Activated naive CD4-positive, alpha-beta T cell (primary cell): Measurements from ENCODE around the gene SLC5A9.
"Not testable (repeated sequence)": the region's sequence is repeated elsewhere in the genome, so short reads cannot be mapped to it uniquely, and the experiment has no call there.

ENCODE experiments used
- DNase-seq, 4 experiments: peaks; one replicate each; lab custom pipeline; 2025; lab: John Stamatoyannopoulos, UW

SLC5A9 gene

DNA sequence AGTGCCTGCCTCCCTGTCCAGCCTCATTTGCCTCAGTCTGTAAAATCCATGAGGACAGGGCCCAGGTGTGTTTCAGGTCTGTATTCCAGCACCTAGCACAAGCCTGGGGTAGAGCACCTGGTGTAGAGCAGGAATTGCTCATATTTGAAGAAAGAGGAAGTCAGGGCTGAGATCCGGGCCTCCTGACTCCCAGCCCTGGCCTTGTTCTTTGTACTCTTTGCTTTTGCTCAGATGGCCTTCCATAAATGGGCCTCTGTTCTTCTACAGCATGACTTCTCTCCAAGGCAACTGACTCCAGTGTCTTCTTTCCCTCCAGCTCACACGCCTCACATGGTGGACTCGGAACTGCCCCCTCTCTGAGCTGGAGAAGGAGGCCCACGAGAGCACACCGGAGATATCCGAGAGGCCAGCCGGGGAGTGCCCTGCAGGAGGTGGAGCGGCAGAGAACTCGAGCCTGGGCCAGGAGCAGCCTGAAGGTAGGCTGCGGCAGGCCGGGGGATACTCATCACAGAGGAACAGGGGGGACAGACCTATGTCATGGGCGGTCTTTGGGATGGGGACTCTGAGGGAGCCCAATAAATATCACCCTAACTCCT, 19.7 kb downstream of the SLC5A9 start:
- DNase-seq, result no peak

DNA sequence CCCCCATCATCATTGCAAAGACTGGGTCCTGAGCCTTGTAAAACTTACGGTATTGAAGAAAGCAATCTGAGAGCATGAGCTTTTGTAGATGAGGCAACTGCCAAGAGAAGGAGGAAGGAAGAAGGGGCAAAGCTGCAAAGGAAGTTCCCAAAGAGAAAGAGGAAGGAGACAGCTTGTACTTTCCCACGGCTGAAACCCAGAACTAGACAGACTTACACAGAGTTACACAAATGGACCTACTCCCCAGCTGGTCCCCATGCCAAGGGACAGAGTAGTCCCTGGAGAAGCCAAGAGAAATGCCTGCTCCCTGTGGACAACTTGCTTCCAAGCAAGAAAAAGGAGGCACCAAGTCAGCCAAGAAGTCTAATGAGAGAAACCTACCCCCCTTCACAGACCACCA, 22.6 kb downstream of the SLC5A9 start:
- DNase-seq, result no peak

DNA sequence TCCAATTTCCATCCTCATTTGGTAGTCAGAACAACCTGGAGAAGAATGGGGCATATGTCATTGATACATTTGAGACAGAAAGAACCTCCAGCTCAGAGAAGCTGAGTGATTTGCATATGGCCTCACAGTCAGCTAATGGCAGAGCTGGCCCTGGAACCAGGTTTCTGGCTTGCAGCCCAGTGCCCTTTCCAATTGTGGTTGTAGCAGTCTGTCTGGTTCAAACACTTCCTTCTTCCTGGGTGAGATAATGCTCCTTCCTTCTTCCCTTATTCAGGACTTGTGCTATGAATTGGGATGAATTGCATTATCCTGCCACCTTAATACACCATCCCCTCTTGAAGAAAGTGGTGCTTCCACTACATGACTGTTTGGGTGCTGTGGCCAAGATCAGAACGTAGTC, 24.2 kb downstream of the SLC5A9 start:
- no peak for DNase-seq

DNA sequence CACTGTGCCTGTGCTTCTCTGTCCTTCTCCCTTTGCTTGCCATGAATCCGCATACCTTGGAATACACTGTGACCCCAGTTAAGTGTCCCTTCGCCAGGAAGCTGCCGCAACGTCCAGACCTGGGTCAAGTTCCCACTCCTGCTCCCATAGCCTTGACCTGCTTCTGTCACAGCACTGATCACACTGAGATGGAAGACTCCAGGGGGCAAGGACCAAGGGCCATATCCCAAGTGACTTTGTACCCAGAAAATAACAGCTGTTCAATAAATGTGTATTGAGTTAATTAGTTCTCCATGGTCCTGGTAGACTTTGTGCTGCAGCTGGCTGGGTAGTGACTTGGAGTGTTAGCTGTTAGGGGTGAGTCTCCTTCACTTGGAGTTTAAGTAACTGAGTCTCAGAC, 25.8 kb downstream of the SLC5A9 start:
- no peak for DNase-seq

DNA sequence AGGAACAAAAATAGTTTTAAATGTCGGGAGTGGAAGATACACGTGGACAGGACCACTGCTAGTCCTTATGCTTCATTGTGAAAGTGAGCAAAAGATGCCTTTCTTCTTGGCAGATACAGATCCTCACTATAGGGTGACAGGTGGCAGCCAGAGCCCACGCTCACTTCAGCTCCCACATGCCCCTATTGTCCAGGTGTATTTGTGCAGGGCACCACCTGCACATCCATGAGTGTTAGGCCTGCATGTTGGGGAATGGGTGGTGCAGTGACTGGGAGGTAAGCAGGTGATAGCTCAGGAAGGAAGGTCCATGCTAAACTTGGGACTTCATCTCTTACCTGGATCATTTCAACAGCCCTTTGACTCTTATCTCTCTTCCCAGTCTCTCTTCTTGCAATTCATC, 27.4 kb downstream of the SLC5A9 start:
- no peak for DNase-seq

DNA sequence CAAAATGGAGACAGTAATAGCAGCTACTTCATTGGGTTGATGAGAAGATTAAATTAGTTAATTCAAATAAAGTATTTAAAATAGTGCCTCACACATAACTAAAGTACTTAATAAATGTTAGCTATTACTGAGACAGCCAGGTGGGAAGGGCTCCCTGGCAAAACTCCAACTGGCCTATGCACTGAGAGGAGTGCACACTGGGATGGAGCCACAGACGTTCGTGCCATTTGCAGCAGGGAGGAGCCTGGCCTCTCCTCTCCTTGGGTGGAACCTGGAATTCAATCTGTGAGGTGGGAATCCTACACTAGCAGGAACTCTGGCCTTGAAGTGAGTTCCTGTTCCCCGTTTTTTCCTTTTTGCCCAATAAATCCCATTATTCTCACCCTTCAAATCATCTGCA, 28.1 kb downstream of the SLC5A9 start:
- no peak for DNase-seq

DNA sequence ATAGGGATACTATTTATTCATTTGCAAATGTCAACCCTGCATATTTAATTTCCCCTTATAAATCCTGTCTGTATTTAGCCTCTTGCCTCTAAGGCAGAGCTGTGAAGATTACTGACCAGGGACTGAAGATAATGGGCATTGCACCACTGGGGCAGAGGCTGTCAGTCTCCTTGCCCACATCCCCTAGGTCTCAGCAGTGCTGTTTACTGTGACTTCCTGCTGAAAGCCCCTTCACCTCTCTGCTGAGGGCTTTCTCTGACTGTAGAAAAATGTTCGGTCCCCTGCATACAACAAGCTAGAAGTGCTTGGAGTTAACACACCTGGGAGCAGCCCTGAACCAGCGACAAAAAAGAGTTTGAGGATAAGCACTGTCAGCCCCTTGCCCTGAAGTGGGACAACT, 28.8 kb downstream of the SLC5A9 start:
- no peak for DNase-seq

DNA sequence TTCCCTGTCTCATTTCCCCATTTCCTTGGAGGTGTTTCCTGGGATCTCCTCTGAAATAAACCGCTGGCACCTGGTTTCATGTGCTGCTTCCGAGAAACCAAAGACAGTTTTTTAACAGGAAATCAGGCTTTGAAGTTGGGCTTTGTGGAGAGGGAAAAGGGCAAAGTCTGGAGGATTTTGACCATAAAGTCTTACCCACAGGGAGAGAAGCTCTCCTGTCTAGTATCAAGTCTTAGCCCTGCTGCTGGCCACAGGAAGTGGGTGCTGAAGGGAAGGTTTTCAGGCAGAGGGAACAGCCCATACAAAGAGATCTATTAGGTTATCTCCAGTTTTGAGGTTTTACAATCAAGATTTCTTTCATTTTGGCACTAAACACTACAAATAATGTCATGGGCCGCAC, 29.3 kb downstream of the SLC5A9 start:
- no peak for DNase-seq

DNA sequence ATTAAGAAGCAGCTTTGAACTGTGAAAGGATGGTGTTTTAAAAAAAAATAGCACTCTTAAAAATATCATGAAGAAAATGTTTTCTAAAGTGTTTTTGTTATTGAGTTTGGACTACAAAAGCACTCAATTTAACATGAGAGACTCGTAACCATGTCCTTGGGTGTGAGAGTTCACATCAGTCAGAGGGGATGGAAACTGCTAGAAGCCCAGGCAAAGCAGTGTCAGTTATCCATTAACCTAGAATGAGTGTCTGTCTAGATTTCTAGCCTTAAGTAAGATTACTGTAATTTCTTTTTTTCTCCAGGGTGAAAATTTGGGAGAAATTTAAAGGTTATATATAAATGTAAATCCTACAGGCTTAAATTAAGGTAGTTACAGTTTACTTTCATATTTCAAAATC, 31.7 kb downstream of the SLC5A9 start:
- DNase-seq, result no peak

DNA sequence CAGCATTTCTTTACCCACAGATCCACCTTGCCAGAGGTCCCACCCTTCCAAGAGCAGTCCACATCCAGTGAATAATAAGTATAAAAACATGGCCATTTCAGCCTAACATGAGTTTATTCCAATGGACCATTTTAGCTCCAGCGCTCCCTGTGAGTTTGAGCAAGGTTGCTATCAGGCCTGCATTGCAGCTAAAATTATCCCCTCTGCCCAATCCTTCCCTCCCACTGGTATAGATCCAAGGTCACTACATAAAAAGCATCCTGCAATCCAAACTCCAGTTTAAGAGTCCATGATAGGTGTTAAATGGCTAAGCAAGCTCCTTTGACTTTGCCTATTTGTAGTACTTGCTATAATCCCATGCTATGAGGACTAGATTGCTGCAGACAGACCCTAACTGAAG, 35.6 kb downstream of the SLC5A9 start:
- DNase-seq, result no peak

DNA sequence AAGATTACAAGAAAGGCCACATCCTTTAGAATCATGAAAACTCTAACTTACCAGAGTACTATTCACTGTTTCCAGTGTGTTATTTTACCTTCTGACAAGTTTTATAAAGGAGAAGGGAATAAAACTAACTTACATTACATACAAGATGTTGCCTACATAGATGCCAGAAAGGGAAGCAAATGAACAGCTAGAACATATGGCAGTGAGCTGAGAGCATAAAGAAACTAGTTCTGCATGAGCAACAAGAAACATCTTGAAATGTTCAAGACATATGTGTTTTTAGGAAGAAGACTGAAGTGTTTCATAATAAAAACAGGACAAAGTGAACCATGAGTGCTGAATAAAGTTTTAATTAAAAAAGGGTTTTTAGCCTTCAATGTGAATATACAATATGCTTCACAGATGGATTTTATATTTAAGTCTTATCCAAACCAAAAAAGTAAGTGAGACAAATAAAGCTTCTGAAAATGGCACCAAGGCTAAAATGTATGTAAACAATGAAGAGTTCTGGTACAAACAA, 39.4 kb downstream of the SLC5A9 start:
- no peak for DNase-seq

DNA sequence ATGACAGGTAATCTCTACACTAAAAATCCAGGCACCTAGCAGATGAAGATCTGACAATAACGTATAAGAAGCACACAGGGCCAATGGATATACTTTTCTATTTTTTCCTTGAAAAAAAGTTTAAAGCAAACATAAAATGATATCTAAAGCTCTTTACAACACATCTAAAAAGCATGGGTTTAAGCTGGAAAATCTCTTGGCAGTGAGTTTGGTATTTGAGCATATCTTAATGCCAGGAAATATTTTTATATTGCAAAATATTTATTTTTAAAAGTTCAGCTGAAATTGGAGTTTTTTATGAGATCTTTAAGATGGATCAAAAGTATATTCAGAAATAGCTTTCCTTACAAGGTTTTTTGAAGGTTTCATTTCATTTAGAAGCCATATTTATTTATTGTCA, 40.5 kb downstream of the SLC5A9 start:
- DNase-seq, result no peak

DNA sequence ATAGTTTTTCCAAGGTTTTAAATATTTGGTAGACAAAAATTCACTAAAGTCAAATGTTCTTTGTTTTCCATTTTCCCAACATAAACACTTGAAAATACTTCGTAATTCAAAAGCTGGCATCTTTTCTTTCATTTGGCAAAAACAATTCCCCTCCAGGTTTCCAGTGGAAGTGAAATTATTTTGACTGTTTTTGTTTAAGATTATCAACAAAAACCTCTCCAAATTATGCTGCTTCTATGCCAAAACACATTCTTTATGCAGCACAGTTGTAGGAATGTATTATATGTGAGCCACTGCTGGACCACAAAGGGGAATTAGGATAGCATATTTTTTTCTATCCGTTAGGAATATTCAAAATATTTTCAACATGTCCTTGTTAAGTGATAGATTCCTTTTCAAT, 44.1 kb downstream of the SLC5A9 start:
- no peak for DNase-seq

DNA sequence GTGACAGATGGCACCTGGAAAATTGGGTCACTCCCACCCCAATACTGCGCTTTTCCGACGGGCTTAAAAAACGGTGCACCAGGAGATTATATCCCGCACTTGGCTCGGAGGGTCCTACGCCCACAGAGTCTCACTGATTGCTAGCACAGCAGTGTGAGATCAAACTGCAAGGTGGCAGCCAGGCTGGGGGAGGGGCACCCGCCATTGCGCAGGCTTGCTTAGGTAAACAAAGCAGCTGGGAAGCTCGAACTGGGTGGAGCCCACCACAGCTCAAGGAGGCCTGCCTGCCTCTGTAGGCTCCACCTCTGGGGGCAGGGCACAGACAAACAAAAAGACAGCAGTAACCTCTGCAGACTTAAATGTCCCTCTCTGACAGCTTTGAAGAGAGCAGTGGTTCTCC, 54.9 kb downstream of the SLC5A9 start:
- not testable (repeated sequence) for DNase-seq

DNA sequence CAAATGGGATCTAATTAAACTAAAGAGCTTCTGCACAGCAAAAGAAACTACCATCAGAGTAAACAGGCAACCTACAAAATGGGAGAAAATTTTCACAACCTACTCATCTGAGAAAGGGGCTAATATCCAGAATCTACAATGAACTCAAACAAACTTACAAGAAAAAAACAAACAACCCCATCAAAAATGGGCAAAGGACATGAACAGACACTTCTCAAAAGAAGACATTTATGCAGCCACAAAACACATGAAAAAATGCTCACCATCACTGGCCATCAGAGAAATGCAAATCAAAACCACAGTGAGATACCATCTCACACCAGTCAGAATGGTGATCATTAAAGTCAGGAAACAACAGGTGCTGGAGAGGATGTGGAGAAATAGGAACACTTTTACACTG, 59.8 kb downstream of the SLC5A9 start:
- not testable (repeated sequence) for DNase-seq

DNA sequence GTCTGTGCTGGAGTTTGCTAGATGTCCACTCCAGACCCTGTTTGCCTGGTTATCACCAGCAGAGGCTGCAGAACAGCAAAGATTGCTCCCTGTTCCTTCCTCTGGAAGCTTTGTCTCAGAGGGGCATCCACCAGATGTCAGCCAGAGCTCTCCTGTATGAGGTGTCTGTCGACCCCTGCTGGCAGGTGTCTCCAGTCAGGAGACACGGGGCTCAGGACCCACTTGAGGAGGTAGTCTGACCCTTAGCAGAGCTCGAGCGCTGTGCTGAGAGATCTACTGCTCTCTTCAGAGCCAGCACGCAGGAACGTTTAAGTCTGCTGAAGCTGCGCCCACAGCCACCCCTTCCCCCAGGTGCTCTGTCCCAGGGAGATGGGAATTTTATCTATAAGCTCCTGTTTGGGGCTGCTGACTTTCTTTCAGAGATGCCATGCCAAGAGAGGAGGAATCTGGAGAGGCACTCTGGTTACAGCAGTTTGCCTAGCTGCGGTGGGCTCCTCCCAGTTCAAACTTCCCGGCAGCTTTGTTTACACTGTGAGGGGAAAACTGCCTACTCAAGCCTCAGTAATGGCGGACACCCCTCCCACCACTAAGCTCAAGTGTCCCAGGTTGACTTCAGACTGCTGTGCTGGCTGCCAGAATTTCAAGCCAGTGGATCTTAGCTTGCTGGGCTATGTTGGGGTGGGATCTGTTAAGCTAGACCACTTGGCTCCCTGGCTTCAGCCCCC, 62.3 kb downstream of the SLC5A9 start:
- not testable (repeated sequence) for DNase-seq

DNA sequence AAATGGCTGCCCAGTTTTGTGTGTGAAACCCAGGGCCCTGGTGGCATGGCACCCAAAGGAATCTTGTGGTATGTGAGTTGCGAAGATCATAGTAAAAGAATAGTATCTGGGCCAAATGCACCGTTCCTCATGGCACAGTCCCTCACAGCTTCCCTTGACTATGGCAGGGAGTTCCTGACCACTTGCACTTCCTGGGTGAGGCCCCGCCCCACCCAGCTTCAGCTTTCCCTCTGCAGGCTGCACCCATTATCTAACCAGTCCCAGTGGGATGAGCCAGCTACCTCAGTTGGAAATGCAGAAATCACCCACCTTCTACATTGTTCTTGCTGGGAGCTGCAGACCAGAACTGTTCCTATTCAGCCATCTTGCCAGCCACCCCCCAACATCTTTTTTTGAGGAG, 63.0 kb downstream of the SLC5A9 start:
- DNase-seq, result no peak

DNA sequence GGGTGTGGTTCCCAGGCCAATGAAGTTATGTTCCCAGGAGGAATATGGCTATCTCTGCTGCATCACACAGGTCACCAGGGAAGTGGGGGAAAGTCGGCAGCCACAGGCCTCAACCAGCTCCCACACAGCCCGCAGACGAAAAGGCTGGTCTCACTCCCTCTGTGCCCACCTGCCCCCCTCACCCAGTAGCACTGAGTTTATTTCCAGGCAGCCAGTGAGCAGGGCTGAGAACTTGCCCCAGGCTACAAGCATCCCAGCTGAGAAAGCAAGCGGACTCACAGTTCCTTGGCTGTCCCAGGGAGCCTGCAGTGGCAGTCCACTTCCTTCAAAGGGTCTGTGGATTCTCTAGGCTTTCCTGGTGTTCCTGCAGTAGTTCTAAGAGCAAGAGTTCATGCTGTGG, 68.9 kb downstream of the SLC5A9 start:
- no peak for DNase-seq

DNA sequence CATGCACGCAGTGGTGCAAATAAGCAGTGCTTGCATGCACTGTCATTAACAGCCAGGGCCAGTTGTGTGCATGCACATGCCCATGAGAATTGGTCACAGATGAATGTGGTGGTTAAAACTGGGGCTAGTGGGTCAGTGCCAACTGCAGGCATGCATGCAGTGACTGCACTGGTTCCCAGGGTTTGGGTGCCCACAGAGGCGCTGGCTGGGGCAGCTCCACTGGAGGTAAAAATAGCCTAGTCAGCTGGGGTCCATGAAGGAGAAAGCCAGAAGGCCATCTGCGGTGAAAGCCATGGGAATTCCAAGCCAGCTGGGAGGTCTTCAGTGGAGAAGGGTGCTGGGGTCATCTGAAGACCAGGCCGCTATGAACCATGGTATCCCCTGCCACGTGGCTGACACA, 70.2 kb downstream of the SLC5A9 start:
- DNase-seq, result no peak

DNA sequence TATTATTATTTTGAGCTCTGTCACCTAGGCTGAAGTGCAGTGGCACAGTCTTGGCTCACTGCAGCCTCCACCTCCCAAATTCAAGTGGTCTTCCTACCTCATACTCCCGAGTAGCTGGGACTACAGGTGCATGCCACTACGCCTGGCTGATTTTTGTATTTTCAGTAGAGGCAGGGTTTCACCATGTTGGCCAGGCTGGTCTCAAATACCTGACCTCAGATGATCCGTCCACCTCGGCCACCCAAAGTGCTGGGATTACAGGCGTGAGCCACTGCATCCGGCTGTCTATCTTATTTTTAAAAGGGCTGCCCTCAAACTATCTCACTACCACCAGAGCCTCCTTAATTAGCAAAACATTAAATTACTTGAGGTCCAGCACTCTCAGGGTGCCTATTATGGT, 71.6 kb downstream of the SLC5A9 start:
- not testable (repeated sequence) for DNase-seq

DNA sequence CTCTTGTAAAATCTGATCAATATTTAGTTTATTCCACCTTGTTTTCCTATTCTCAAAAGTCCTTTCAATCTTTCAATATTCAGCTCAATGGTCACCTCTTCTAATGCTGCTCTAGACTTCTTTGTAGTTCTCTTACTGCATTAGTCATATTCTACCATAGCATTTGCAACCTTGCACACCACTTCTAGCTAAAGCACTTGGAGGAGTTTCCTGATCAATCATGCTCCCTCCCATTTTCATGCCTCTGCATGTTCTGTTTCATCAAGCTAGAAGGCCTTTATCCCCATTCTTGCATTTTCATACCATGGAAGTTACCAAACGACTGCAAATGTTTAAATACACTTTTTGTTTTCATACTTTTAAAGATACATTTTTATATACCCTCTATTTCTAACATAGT, 72.1 kb downstream of the SLC5A9 start:
- DNase-seq, result no peak
